HCT116 (cell line): Measurements from ENCODE around the gene CHMP1B. TPM values are rescaled to one million over a fixed set of nuclear protein-coding genes. Genes with fewer than 3 reads are reported as not detected.

Source experiments
- ATAC-seq: fragments of 200-7000 bp; cut with Tn5 transposase; 2 replicates; pipeline ENCODE4 v1.9.1; 2020; ENCODE audit warnings: mild to moderate bottlenecking, moderate library complexity
- BruUV-seq: library from RNA; stranded (reverse); fragments of 400-500 nt; replicated peaks from 2 replicates; lab custom pipeline; 2021; lab: Mats Ljungman, UMichigan
- CTCF ChIA-PET: fragments of 300-600 bp; sonication (Branson Sonifier 250); formaldehyde crosslinking; loops from one replicate; lab custom pipeline; 2021; ENCODE audit warnings: antibody characterized with exemption; lab: Charles Lee
- POLR2A ChIA-PET: fragments of 300-600, 350-600 bp; sonication (Branson Sonifier 250); formaldehyde crosslinking; loops from one replicate; lab custom pipeline; 2021; ENCODE audit warnings: antibody characterized with exemption; lab: Charles Lee
- RAD21 ChIA-PET, 2 experiments: fragments of 300-600 bp; sonication (Branson Sonifier 250); formaldehyde crosslinking; loops; one replicate each; lab custom pipeline; 2023; ENCODE audit warnings: low total read pairs in 2 of 2; ENCODE audit not compliant: uncharacterized antibody in 2 of 2, unreplicated experiment in 2 of 2, low non-redundant PET in 1 of 2; lab: Charles Lee
- DNase-seq: peaks from one replicate; pipeline ENCODE4 v3.0.0-alpha.2; 2010; ENCODE audit warnings: low read depth, low spot score
- H2AFZ ChIP-seq: fragments of 200-600 bp; shearing (Covaris generic), sonication (generic); 2 replicates; pipeline ENCODE4 v1.6.1; 2017; ENCODE audit warnings: low read depth, mixed run types, mixed read lengths, antibody characterized with exemption, low read length; ENCODE audit not compliant: poor library complexity, severe bottlenecking
- H3K27ac ChIP-seq: 2 replicates; pipeline ENCODE4 v1.5.1; 2012; ENCODE audit warnings: low read depth, low read length
- H3K27me3 ChIP-seq: fragments of 200-600 bp; sonication (generic); 2 replicates; pipeline ENCODE4 v1.6.1; 2016; ENCODE audit warnings: mixed run types, low read length, mixed read lengths; ENCODE audit not compliant: insufficient read depth
- H3K36me3 ChIP-seq, 2 experiments: fragments of 200-500 bp in 1 of 2; fragments of 200-600 bp in 1 of 2; sonication (Bioruptor generic) in 1 of 2; sonication (generic) in 1 of 2; 2 replicates each; pipeline versions ENCODE4 v1.5.1 to v1.6.1; 2014 to 2016; ENCODE audit warnings: low read length in 2 of 2, inconsistent platforms in 1 of 2, mixed read lengths in 1 of 2, mixed run types in 1 of 2; ENCODE audit not compliant: insufficient read depth in 2 of 2, control insufficient read depth in 1 of 2
- H3K4me1 ChIP-seq, 2 experiments: fragments of 200-600 bp in 1 of 2; sonication (generic) in 1 of 2; 2 replicates each; pipeline versions ENCODE4 v1.5.1 to v1.6.1; 2012 to 2017; ENCODE audit warnings: low read length in 2 of 2, inconsistent platforms in 1 of 2, mild to moderate bottlenecking in 1 of 2, mixed read lengths in 1 of 2, mixed run types in 1 of 2, moderate library complexity in 1 of 2; ENCODE audit not compliant: insufficient read depth in 2 of 2, control insufficient read depth in 1 of 2
- H3K4me2 ChIP-seq: fragments of 200-600 bp; sonication (generic); 2 replicates; pipeline ENCODE4 v1.6.1; 2017; ENCODE audit warnings: mixed run types, low read length, mixed read lengths
- H3K4me3 ChIP-seq, 2 experiments: fragments of 200-600 bp in 1 of 2; sonication (generic) in 1 of 2; replicated peaks in 1 of 2; 2 replicates each; pipeline ENCODE4 v1.5.1; 2011 to 2016; ENCODE audit warnings: low read length in 2 of 2, control low read depth in 1 of 2, low read depth in 1 of 2, mild to moderate bottlenecking in 1 of 2, mixed read lengths in 1 of 2, mixed run types in 1 of 2
- H3K79me2 ChIP-seq: fragments of 200-600 bp; sonication (generic); 2 replicates; pipeline ENCODE4 v1.6.1; 2017; ENCODE audit warnings: mild to moderate bottlenecking, mixed run types, low read length, moderate library complexity, mixed read lengths; ENCODE audit not compliant: insufficient read depth
- H3K9ac ChIP-seq: fragments of 200-600 bp; sonication (generic); 2 replicates; pipeline ENCODE4 v1.6.1; 2016; ENCODE audit warnings: low read length, mixed read lengths
- H3K9me2 ChIP-seq: fragments of 200-600 bp; sonication (generic), shearing (Covaris generic); 2 replicates; pipeline ENCODE4 v1.6.1; 2017; ENCODE audit warnings: mixed run types, mild to moderate bottlenecking, moderate library complexity; ENCODE audit not compliant: insufficient read depth
- H3K9me3 ChIP-seq, 2 experiments: fragments of 200-500 bp in 1 of 2; fragments of 200-600 bp in 1 of 2; sonication (Bioruptor generic) in 1 of 2; sonication (generic) in 1 of 2; 2 replicates each; pipeline ENCODE4 v1.6.1; 2014 to 2017; ENCODE audit warnings: low read length in 2 of 2, mixed read lengths in 2 of 2, inconsistent platforms in 1 of 2, low read depth in 1 of 2, mild to moderate bottlenecking in 1 of 2, mixed run types in 1 of 2, moderate library complexity in 1 of 2; ENCODE audit not compliant: control insufficient read depth in 1 of 2, insufficient read depth in 1 of 2
- H4K20me1 ChIP-seq: fragments of 200-600 bp; sonication (generic), shearing (Covaris generic); 2 replicates; pipeline ENCODE4 v1.6.1; 2017; ENCODE audit warnings: mixed run types, mild to moderate bottlenecking, moderate library complexity; ENCODE audit not compliant: insufficient read depth
- EGR1 ChIP-seq: IDR thresholded peaks from 2 replicates; pipeline ENCODE4 v1.6.1; 2012; ENCODE audit warnings: low read depth
- EZH2 ChIP-seq: fragments of 200-600 bp; sonication (generic); IDR thresholded peaks from 2 replicates; pipeline ENCODE4 v1.6.1; 2017; ENCODE audit warnings: antibody characterized with exemption, mixed run types
- EZH2phosphoT487 ChIP-seq: fragments of 200-600 bp; IDR thresholded peaks from 2 replicates; pipeline ENCODE4 v1.6.1; 2018; ENCODE audit warnings: antibody characterized with exemption, borderline replicate concordance
- FOSL1 ChIP-seq: IDR thresholded peaks from 2 replicates; pipeline ENCODE4 v1.6.1; 2012; ENCODE audit warnings: low read depth
- JUND ChIP-seq: IDR thresholded peaks from 2 replicates; pipeline ENCODE4 v1.6.1; 2012
- SRF ChIP-seq: IDR thresholded peaks from 2 replicates; pipeline ENCODE4 v1.6.1; 2012; ENCODE audit warnings: low read depth
- TCF7L2 ChIP-seq: IDR thresholded peaks from 2 replicates; pipeline ENCODE4 v1.7.0; 2011; ENCODE audit warnings: borderline replicate concordance, inconsistent platforms; ENCODE audit not compliant: insufficient read depth, insufficient read length; ENCODE audit errors: extremely low read depth
- ZBTB33 ChIP-seq: IDR thresholded peaks from 2 replicates; pipeline ENCODE4 v1.6.1; 2011; ENCODE audit warnings: mild to moderate bottlenecking, low read length, moderate library complexity; ENCODE audit not compliant: insufficient replicate concordance; ENCODE audit errors: extremely low read depth
- ZFX ChIP-seq: fragments of 450-650 bp; IDR thresholded peaks from 2 replicates; pipeline ENCODE4 v1.6.1; 2017
- intact Hi-C: fragments of 100-400 bp; cut with micrococcal nuclease; formaldehyde crosslinking; loops from 2 replicates; pipeline ENCODE4 v1.10.0; 2022
- total RNA-seq: library from RNA; stranded (reverse); gene quantifications from one replicate; pipeline ENCODE4 v1.2.1, GENCODE V29; 2021; ENCODE audit not compliant: unreplicated experiment

CHMP1B gene
- total RNA-seq, 1 experiment from 2014 or later, result 30.3 TPM

GRCh38 chr18:11901826-11902438, 50.7 kb downstream of the CHMP1B start (continued):
- no peak for TF ChIP-seq EZH2

GRCh38 chr18:11902522-11903292, 51.5 kb downstream of the CHMP1B start:
- Histone ChIP-seq H3K9me3 (no peaks in the 10 kb centered on the region), H3K4me2 (no peak overlapping the region), H3K27me3 (no peaks in the 10 kb centered on the region), H2AFZ (no peak overlapping the region), H3K27ac (no peak overlapping the region), H3K9ac (no peak overlapping the region), H3K79me2 (peaks cover 9% of the 10 kb centered on the region; the same call in 1 of the 2 replicates), H3K9me2 (no peaks in the 10 kb centered on the region), H3K4me1 (peaks cover 4 to 5% of the 10 kb centered on the region in 2 experiments; a peak in 3 of 4 replicates), H4K20me1 (no peaks in the 10 kb centered on the region), H3K4me3 (no peak overlapping the region), H3K36me3 (no peaks in the 10 kb centered on the region; a peak in 1 of 4 replicates)
- POLR2A ChIA-PET, result no interaction called here
- RAD21 ChIA-PET, result no interaction called here
- no TSS peak for BruUV-seq
- DNase-seq (no peak), ATAC-seq (no peak)
- CTCF ChIA-PET, result interaction anchor here (1.9 kb wide), 1 partner anchor 92 kb away, joined by 5 read pairs; no protein-coding TSS in a partner anchor
- intact Hi-C loops, result no loop called here
- TF ChIP-seq ZFX (no peak), JUND (no peak), FOSL1 (no peak), EZH2phosphoT487 (no peak), SRF (no peak), EZH2 (no peak), EGR1 (no peak), TCF7L2 (no peak), ZBTB33 (no peak)

Other genes with a start within 250 kb of the CHMP1B start
- gene SLC35G4, start 241.8 kb upstream of the CHMP1B start, total RNA-seq, result not detected
- 4.6 TPM for gene GNAL, start 162.1 kb upstream of the CHMP1B start, total RNA-seq
- gene MPPE1, start 56.9 kb downstream of the CHMP1B start, total RNA-seq, result 21.4 TPM
- gene IMPA2, start 130.1 kb downstream of the CHMP1B start, total RNA-seq, result 32.5 TPM
- gene ANKRD62, start 242.4 kb downstream of the CHMP1B start, total RNA-seq, result 0.34 TPM